RWPE2 (cell line): ENCODE measurements around the gene ZNF619.

Experiments used
- ATAC-seq: fragments of 200-7000 bp; cut with Tn5 transposase; 3 replicates; pipeline ENCODE4 v1.9.1; 2021; ENCODE audit warnings: low read depth
- DNase-seq: peaks from one replicate; pipeline ENCODE4 v3.0.0-alpha.2; 2020; ENCODE audit warnings: low spot score
- H3K27ac ChIP-seq: fragments of 450-650 bp; 2 replicates; pipeline ENCODE4 v1.5.1; 2017; ENCODE audit warnings: mild to moderate bottlenecking; ENCODE audit not compliant: poor library complexity, severe bottlenecking
- H3K27me3 ChIP-seq: fragments of 250-450 bp; sonication (Bioruptor Pico); 2 replicates; pipeline ENCODE4 v1.5.1; 2021; ENCODE audit warnings: mild to moderate bottlenecking, moderate library complexity; ENCODE audit not compliant: insufficient read depth, poor library complexity, severe bottlenecking
- H3K36me3 ChIP-seq: fragments of 250-450 bp; sonication (Bioruptor Pico); 2 replicates; pipeline ENCODE4 v1.5.1; 2020; ENCODE audit warnings: low read depth, mild to moderate bottlenecking, moderate library complexity
- H3K4me1 ChIP-seq: fragments of 250-450 bp; sonication (Bioruptor Pico); 2 replicates; pipeline ENCODE4 v1.5.1; 2021; ENCODE audit warnings: mild to moderate bottlenecking, moderate library complexity; ENCODE audit not compliant: insufficient read depth, poor library complexity, severe bottlenecking
- H3K4me3 ChIP-seq: fragments of 250-450 bp; sonication (Bioruptor Pico); 2 replicates; pipeline ENCODE4 v1.5.1; 2021; ENCODE audit warnings: mild to moderate bottlenecking, moderate library complexity; ENCODE audit not compliant: severe bottlenecking
- H3K9me3 ChIP-seq: fragments of 250-450 bp; sonication (Bioruptor Pico); 2 replicates; pipeline ENCODE4 v1.5.1; 2021; ENCODE audit warnings: mild to moderate bottlenecking, moderate library complexity; ENCODE audit not compliant: severe bottlenecking
- TF ChIP-seq, protein P1 (sequence below): fragments of 450-650 bp; IDR thresholded peaks from one replicate; pipeline ENCODE4 v1.5.1; 2017; ENCODE audit warnings: mild to moderate bottlenecking, moderate library complexity; ENCODE audit not compliant: poor library complexity, severe bottlenecking

The ZNF619 gene

DNA sequence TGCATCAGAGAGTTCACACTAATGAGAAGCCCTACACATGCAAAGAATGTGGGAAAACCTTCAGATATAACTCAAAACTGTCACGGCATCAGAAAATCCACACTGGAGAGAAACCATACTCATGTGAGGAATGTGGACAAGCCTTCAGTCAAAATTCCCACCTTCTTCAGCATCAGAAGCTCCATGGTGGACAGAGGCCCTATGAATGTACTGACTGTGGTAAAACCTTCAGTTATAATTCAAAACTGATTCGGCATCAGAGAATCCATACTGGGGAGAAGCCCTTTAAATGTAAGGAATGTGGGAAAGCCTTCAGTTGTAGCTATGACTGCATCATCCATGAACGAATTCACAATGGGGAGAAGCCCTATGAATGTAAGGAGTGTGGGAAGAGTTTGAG is 10.2 kb downstream of the ZNF619 start:
- ATAC-seq = no peak
- no peak overlapping the region for H3K4me3 ChIP-seq

DNA sequence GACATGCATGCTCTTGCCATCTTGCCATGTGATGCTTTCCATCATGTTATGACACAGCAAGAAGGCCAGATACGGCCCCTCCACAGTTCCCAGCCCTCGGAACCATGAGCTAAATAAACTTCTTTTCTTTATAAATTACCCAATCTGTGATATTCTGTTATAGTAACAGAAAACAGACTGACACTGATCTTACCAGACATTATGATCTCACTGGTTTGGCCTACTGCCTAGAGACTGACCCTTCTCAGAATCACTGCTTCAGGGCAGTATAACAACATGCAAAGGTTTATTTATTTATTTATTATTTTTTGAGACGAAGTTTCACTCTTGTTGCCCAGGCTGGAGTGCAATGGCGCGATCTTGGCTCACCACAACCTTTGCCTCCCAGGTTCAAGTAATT is 14.0 kb downstream of the ZNF619 start:
- Histone ChIP-seq H3K4me3 (no peak overlapping the region), H3K27me3 (no peaks in the 10 kb centered on the region), H3K36me3 (peaks cover 18% of the 10 kb centered on the region), H3K9me3 (peaks cover 7% of the 10 kb centered on the region), H3K27ac (no peak overlapping the region), H3K4me1 (no peaks in the 10 kb centered on the region)
- TF ChIP-seq, protein P1, sequence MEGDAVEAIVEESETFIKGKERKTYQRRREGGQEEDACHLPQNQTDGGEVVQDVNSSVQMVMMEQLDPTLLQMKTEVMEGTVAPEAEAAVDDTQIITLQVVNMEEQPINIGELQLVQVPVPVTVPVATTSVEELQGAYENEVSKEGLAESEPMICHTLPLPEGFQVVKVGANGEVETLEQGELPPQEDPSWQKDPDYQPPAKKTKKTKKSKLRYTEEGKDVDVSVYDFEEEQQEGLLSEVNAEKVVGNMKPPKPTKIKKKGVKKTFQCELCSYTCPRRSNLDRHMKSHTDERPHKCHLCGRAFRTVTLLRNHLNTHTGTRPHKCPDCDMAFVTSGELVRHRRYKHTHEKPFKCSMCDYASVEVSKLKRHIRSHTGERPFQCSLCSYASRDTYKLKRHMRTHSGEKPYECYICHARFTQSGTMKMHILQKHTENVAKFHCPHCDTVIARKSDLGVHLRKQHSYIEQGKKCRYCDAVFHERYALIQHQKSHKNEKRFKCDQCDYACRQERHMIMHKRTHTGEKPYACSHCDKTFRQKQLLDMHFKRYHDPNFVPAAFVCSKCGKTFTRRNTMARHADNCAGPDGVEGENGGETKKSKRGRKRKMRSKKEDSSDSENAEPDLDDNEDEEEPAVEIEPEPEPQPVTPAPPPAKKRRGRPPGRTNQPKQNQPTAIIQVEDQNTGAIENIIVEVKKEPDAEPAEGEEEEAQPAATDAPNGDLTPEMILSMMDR = no peak
- ATAC-seq (no peak), DNase-seq (no peak)

More for the DNA sequence above, 10.2 kb downstream of the ZNF619 start:
- Histone ChIP-seq H3K9me3 (peaks cover 7% of the 10 kb centered on the region), H3K27ac (no peak overlapping the region), H3K36me3 (peaks cover 47% of the 10 kb centered on the region), H3K27me3 (no peaks in the 10 kb centered on the region), H3K4me1 (no peaks in the 10 kb centered on the region)
- DNase-seq = no peak
- TF ChIP-seq, protein P1 = no peak

DNA sequence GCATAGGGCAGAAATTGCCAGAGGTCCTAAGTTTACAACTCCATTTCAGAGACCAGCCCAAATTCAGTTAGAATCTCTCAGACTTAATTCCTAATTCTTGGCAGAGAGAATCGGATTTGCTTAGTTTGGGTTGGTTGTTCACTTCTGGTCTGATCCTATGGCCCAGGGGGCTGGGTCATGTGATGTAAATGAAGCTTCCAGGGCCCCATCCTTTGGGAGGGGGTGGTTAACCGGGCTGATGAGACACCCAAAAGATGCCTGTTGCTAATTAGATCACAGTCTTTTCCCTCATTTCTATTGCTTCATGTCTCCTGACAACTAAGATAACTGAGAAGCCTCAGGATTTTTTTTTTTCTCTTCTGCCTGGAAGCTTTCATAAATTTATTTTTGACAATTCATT is 17.8 kb downstream of the ZNF619 start:
- H3K36me3 ChIP-seq = no peaks in the 10 kb centered on the region
- H3K4me3 ChIP-seq = no peak overlapping the region
- H3K4me1 ChIP-seq = no peaks in the 10 kb centered on the region
- TF ChIP-seq, protein P1 = no peak
- no peak overlapping the region for H3K27ac ChIP-seq
- no peak for DNase-seq
- H3K27me3 ChIP-seq = no peaks in the 10 kb centered on the region
- no peaks in the 10 kb centered on the region for H3K9me3 ChIP-seq
- ATAC-seq = no peak

DNA sequence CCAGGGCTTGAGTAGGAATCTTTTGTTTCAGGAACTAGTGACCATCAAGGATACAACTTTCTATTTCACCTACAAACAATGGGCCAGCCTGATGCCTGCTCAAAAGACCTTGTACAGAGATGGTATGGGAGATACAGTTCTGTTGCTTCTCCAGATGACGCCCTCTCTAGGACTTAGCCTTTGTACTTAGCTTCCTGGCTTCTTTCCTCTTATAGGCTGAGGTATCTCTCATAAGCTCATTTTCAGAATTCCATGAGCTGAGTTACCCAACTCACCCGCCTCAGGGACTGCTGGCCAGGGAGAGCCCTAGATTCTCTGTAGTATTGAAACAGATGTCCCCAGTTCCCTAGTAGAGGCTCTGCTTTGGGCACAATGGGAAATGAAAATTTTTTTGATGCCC is 20.4 kb downstream of the ZNF619 start:
- Histone ChIP-seq H3K27ac (no peak overlapping the region), H3K4me3 (no peak overlapping the region), H3K36me3 (no peaks in the 10 kb centered on the region), H3K4me1 (no peaks in the 10 kb centered on the region), H3K27me3 (no peaks in the 10 kb centered on the region), H3K9me3 (no peaks in the 10 kb centered on the region)
- TF ChIP-seq, protein P1 = no peak
- DNase-seq = no peak
- ATAC-seq = no peak

DNA sequence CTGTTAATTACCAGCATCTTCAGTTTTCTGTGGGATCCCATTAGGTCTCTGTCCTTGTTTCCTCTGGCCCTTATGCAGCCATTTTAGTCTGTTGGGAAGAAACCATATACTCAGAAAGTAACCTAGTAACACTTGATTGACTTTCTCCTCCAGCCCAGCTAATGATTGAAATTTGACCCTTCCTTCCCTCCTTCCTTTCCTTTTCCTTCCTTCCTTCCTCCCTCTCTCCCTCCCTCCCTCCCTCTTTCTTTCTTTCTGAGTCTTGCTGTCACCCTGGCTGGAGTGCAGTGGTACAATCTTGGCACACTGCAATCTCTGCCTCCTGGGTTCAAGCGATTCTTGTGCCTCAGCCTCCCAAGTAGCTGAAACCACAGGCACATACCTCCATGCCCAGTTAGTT is 23.0 kb downstream of the ZNF619 start:
- TF ChIP-seq, protein P1 = no peak
- H3K4me3 ChIP-seq = no peak overlapping the region
- peaks cover 8% of the 10 kb centered on the region for H3K4me1 ChIP-seq
- no peaks in the 10 kb centered on the region for H3K36me3 ChIP-seq
- ATAC-seq (no peak), DNase-seq (no peak)
- no peaks in the 10 kb centered on the region for H3K27me3 ChIP-seq
- H3K9me3 ChIP-seq = no peaks in the 10 kb centered on the region
- no peak overlapping the region for H3K27ac ChIP-seq
